Measurements from ENCODE around the gene AMACR.
A peak's percentile ranks its signal among the peaks of the same experiment; 100 is the strongest.

Gene AMACR

GRCh38 chr5:34007201-34007620 lies 639 bp downstream of the AMACR start:
- DNase-seq (ENCODE audit: low spot score) = peak; percentile 14

- DNase-seq (ENCODE audit: low spot score) = no peak
Observed at GRCh38 chr5:34005681-34006080, 2.2 kb downstream of the AMACR start.

- no peak for DNase-seq (ENCODE audit: low spot score)
Observed at GRCh38 chr5:34005211-34005610, 2.6 kb downstream of the AMACR start.

- DNase-seq (ENCODE audit: low spot score) = no peak
Observed at GRCh38 chr5:34003941-34004340, 3.9 kb downstream of the AMACR start.

GRCh38 chr5:34002629-34003328 lies 5.1 kb downstream of the AMACR start:
- DNase-seq (ENCODE audit: low spot score) = no peak

GRCh38 chr5:34001241-34001841 lies 6.5 kb downstream of the AMACR start:
- DNase-seq (ENCODE audit: low spot score) = no peak

GRCh38 chr5:33999978-34000377 lies 7.9 kb downstream of the AMACR start:
- no peak for DNase-seq (ENCODE audit: low spot score)

GRCh38 chr5:33997331-33997983 lies 10.4 kb downstream of the AMACR start:
- peak; percentile 85 for DNase-seq (ENCODE audit: low spot score)

GRCh38 chr5:33995865-33996264 lies 12.0 kb downstream of the AMACR start:
- DNase-seq (ENCODE audit: low spot score) = no peak

- DNase-seq (ENCODE audit: low spot score) = peak; percentile 71
Observed at GRCh38 chr5:33994845-33995244, 13.0 kb downstream of the AMACR start.

GRCh38 chr5:33992864-33993263 lies 15.0 kb downstream of the AMACR start:
- DNase-seq (ENCODE audit: low spot score) = no peak

GRCh38 chr5:33985447-33985846 lies 22.4 kb downstream of the AMACR start:
- DNase-seq (ENCODE audit: low spot score) = no peak

- DNase-seq (ENCODE audit: low spot score) = no peak
Observed at GRCh38 chr5:33984671-33985124, 23.2 kb downstream of the AMACR start, which contains the start of gene SLC45A2. Gene SLC45A2, minus strand, starts transcription at chr5:33984693. Its CDS starts 110 bp downstream, at chr5:33984583.

GRCh38 chr5:33984178-33984577 lies 23.7 kb downstream of the AMACR start:
- DNase-seq (ENCODE audit: low spot score) = no peak

- peak; percentile 53 for DNase-seq (ENCODE audit: low spot score)
Observed at GRCh38 chr5:33981408-33982162, 26.3 kb downstream of the AMACR start.

- no peak for DNase-seq (ENCODE audit: low spot score)
Observed at GRCh38 chr5:33980030-33980429, 27.8 kb downstream of the AMACR start.

- DNase-seq (ENCODE audit: low spot score) = no peak
Observed at GRCh38 chr5:33978306-33978705, 29.5 kb downstream of the AMACR start.

- no peak for DNase-seq (ENCODE audit: low spot score)
Observed at GRCh38 chr5:33976307-33976706, 31.5 kb downstream of the AMACR start.

GRCh38 chr5:33975852-33976251 lies 32.0 kb downstream of the AMACR start:
- no peak for DNase-seq (ENCODE audit: low spot score)

GRCh38 chr5:33973271-33973670 lies 34.6 kb downstream of the AMACR start:
- no peak for DNase-seq (ENCODE audit: low spot score)

- DNase-seq (ENCODE audit: low spot score) = peak; percentile 82
Observed at GRCh38 chr5:33969572-33970452, 38.0 kb downstream of the AMACR start.

All from AG08395 (cell line).